HUDEP-2 (cell line): ENCODE data around the gene ELAVL4.

Experiments
- DNase-seq, 76 experiments: peaks; one replicate each; lab custom pipeline; 2025; ENCODE audit not compliant: unreplicated experiment in 76 of 76; lab: John Stamatoyannopoulos, UW

The ELAVL4 gene

GRCh38 chr1:50177994-50178393 lies 69.3 kb downstream of the ELAVL4 start:
- DNase-seq: no peak

DNA sequence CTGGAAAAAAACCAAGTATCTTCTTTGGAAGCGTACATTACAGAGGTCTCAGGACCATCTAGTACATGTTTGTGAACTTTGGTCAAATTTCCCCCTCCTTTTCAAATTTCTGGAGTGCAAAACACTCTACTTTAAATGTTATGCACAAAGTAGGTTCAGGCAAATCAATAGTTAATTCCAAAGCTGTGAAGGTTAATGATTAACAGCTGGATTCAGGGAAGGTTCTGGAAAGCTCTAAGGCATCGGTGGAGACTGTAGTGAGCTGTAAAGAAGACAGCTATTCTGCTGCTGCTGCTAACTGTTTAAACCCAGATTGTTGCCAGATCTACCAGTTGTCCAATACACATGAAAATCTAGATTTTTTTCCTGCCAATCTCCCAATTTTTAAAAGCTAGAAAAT lies 70.9 kb downstream of the ELAVL4 start:
- no peak for DNase-seq

GRCh38 chr1:50180367-50180766 lies 71.6 kb downstream of the ELAVL4 start:
- no peak for DNase-seq

DNA sequence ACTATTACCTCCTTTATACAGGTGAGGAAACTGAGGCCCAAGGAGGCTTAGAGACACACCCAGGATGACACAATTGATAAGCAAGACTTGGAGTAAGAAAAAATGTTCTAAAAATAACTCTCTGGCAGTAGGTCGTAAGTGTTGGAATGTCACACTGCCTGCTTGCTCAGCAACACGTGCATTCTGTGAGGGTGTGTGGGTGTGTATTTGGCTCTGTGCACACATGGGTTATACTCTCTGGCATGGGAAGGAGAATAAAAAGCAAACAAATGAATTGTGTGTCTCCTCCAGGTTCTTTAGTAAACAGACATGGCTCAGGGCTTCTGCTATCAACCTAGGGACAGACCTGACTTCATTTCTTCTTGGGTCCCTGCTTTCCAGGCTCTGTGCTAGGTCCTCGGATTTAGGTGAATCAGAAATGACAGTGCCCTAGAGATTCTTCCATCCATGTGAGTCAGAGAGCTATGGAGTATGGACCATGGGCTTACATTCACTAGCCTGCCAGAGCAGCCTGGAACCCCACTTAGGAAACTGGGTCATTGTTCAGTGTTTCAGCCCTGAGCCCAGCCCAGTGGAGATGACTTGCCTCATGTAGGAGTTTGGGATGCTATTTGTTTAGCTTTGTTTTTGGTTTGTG lies 72.4 kb downstream of the ELAVL4 start:
- no peak for DNase-seq

GRCh38 chr1:50183378-50184133 lies 74.8 kb downstream of the ELAVL4 start:
- no peak for DNase-seq

- no peak for DNase-seq
Observed at GRCh38 chr1:50189369-50189768, 80.6 kb downstream of the ELAVL4 start.

GRCh38 chr1:50193002-50193401 lies 84.3 kb downstream of the ELAVL4 start:
- DNase-seq: no peak

DNA sequence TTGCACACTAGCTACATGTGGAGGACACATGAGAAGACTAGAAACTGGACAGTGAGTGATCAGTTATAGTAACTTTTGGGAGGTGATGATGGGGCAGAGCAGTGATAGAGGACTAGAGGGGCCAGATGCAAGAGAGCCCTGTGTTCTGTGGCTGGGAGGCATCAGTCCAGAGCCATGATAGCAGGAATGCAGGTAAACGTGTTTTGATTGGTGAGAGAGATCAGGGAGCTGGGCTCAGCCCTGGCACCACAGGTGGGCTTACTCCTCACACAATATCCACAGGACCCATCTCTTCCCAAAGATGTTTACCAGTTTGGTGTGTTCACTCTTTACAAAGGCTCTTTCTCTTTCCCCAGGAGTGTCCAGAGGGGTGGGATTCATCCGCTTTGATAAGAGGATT lies 86.5 kb downstream of the ELAVL4 start:
- DNase-seq: no peak

GRCh38 chr1:50196081-50196480 lies 87.4 kb downstream of the ELAVL4 start:
- DNase-seq: no peak

GRCh38 chr1:50197216-50197615 lies 88.5 kb downstream of the ELAVL4 start:
- no peak for DNase-seq

DNA sequence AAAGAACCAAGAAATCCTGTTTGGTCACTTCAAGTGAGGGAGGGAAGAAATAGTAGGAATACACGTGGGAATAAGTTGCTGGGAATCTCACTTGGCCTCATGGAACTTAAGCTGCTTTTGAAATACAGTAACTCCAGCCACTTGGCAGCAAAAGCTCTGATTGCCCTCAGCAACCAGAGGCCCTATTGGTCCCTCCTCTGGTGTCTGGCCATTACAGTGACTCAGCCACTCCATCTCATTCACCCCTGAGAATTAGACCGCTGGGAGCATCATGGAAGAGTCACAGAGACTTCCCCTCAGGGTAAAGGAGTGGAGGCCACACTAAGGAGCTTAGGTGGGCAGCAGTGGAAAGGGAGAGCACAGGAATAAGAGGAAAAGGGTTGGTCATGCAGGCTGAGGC lies 99.6 kb downstream of the ELAVL4 start:
- DNase-seq: no peak

DNA sequence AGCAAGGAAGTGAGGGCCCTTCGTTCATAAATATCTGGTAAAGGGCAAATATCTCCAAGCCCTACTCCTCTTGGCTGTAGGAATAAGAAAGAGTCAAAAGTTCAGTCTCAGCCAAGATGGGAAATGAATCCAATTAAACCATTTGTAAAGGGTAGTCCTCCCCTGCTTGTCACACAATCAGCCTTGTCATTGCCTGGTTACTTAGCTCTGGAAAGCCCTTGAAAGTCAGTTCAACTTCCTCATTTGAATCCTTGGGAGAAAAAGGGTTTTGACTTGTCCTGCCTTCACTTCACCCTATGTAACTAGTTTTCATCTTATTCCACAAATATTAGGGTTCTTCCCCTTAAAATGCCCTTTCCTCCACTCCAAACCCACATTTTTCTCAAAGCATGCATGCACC lies 100.0 kb downstream of the ELAVL4 start:
- no peak for DNase-seq

DNA sequence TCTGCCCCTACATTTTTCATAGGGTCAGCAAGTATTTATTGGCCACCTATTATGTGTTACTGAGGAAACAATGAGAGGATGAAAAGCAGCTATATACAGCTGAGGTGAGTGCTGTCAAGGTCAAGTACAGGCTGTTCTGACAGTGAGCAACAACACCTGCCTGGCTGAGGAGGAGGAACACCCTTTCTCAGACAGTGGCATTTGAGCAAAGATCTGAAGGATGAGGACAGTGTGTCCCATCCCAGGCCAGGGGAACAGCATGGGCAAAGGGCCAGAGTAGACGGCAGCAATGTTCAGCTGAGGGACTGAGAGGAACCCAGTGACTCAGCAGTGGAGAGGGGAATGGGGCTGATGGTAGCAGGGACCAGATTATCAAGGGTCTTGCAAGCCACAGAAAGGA lies 101.0 kb downstream of the ELAVL4 start:
- DNase-seq: no peak

GRCh38 chr1:50213505-50213904 lies 104.8 kb downstream of the ELAVL4 start:
- no peak for DNase-seq

DNA sequence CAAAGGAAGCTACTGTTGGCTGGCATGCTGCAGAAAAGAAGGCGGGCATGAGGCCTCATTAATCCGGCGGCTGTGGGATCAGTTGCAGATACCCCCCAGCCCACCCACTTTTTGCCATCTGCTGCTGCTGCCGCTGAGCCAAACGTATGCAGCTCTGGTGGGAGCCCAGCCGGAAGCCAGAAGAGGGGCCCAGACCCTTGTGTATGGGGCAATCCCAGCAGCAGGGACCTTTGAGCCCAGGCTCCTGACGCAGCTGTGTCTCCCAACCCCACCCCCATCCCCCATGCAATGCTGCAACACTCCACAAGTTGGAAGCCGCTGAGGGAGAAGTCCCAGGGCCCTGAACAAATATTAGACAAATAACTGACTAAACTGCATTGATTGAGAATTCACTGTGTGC lies 106.0 kb downstream of the ELAVL4 start:
- no peak for DNase-seq

GRCh38 chr1:50218344-50219120 lies 109.8 kb downstream of the ELAVL4 start:
- DNase-seq: no peak

- DNase-seq: no peak
Observed at GRCh38 chr1:50228871-50229384, 120.2 kb downstream of the ELAVL4 start.

DNA sequence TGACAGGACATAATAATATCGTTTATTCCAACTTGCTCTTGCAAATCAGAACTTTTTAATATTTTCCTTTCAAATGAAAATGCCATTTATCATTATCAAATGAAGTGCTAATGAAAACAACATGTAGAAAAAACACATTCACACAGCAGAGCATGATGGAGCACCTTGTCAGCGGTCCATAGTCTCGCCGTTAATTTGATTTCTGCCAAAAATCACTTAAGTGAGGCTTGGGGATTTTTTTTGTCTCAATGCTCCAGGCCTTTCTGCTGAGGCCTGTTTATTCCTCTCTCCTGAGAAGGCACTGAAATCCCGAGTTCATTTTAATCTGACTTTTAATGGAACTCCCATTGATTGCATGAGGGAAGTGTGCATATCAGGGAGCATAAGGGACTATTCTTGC lies 122.5 kb downstream of the ELAVL4 start:
- DNase-seq: no peak

GRCh38 chr1:50232336-50232735 lies 123.6 kb downstream of the ELAVL4 start:
- no peak for DNase-seq

DNA sequence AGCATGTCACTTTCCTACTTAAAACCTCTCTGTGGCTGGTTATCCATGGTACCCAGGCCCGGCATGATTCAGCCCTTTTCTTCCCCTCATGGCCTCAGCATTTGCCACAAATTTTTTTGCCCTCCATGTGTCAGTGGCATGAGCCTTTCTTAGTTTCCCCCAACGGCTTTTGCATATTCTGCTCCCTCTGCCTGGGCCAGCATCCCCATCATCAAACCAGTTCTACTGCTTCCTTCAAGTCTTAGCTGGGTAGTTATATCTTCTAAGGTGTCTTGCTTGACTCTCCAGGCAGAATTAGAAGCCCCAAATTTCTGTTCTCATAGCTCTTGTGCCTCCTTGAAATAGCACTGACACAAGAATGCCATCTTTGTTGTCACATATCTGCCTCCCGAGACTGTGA lies 127.9 kb downstream of the ELAVL4 start:
- no peak for DNase-seq

GRCh38 chr1:50237056-50237455 lies 128.3 kb downstream of the ELAVL4 start:
- DNase-seq: no peak

DNA sequence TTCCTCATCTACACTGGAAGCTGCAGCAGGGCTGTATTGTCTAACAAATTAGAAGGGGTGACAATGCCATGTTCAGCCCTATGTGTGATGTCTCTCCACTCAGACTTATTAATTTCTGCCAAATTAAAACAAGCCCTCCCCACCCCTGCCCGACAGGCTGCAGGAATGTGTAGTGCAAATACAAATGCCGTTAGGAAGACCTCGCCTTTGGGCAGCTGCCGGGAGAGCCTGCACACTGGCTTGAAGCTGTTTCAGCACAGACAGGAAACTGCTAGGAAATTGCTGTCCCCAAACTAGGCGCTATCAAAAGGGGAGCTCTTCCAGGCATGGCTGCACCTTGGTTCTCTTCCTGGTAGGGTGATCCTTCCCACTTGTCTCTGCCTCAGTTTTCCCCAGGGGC lies 135.2 kb downstream of the ELAVL4 start:
- DNase-seq: no peak
